ENCODE data around the gene ATP6V1B1. TPM values are rescaled to one million over a fixed set of nuclear protein-coding genes. Genes with fewer than 3 reads are reported as not detected.

Gene ATP6V1B1
- total and polyA plus RNA-seq, 5 experiments from 2014 or later = not detected

- no peak for ATAC-seq
- peak overlapping the region in 1 of 10 donors; percentile 75 for H3K27ac Mint-ChIP-seq
- no peak overlapping the region for H3K4me3 Mint-ChIP-seq
- peaks cover 10 to 22% (median 15%) of the 10 kb centered on the region in 4 donors for H3K4me1 Mint-ChIP-seq
- H3K27me3 Mint-ChIP-seq = peaks cover 29 to 68% (median 49%) of the 10 kb centered on the region in 5 donors
- peak in 2 of 10 donors; percentile 14 to 63 for DNase-seq
- no peaks in the 10 kb centered on the region for H3K9me3 Mint-ChIP-seq
- POLR2A ChIA-PET = no interaction called here
- peaks cover 0 to 2% (median 0%) of the 10 kb centered on the region in 3 donors for H3K36me3 Mint-ChIP-seq
Observed at GRCh38 chr2:70960833-70961647, 25.3 kb downstream of the ATP6V1B1 start.

- no peak for ATAC-seq
Observed at GRCh38 chr2:70961648-70961994, 25.9 kb downstream of the ATP6V1B1 start.

GRCh38 chr2:70962211-70962884, 26.6 kb downstream of the ATP6V1B1 start:
- H3K27me3 Mint-ChIP-seq = peaks cover 29 to 67% (median 42%) of the 10 kb centered on the region in 5 donors
- H3K27ac Mint-ChIP-seq = peak overlapping the region in 1 of 10 donors; percentile 75
- H3K36me3 Mint-ChIP-seq = peaks cover 0 to 2% (median 0%) of the 10 kb centered on the region in 3 donors
- DNase-seq (peak in 1 of 10 donors; percentile 13), ATAC-seq (no peak)
- peaks cover 10 to 22% (median 15%) of the 10 kb centered on the region in 4 donors for H3K4me1 Mint-ChIP-seq
- H3K4me3 Mint-ChIP-seq = no peak overlapping the region
- POLR2A ChIA-PET = no interaction called here
- no peaks in the 10 kb centered on the region for H3K9me3 Mint-ChIP-seq

More at GRCh38 chr2:70961648-70961994, 25.9 kb downstream of the ATP6V1B1 start:
- Mint-ChIP-seq H3K4me1 (peaks cover 10 to 22% (median 15%) of the 10 kb centered on the region in 4 donors), H3K4me3 (no peak overlapping the region), H3K9me3 (no peaks in the 10 kb centered on the region), H3K36me3 (peaks cover 0 to 2% (median 0%) of the 10 kb centered on the region in 3 donors), H3K27ac (peak overlapping the region in 1 of 10 donors; percentile 12), H3K27me3 (peaks cover 29 to 68% (median 46%) of the 10 kb centered on the region in 5 donors)
- DNase-seq = no peak
- POLR2A ChIA-PET = no interaction called here

DNA sequence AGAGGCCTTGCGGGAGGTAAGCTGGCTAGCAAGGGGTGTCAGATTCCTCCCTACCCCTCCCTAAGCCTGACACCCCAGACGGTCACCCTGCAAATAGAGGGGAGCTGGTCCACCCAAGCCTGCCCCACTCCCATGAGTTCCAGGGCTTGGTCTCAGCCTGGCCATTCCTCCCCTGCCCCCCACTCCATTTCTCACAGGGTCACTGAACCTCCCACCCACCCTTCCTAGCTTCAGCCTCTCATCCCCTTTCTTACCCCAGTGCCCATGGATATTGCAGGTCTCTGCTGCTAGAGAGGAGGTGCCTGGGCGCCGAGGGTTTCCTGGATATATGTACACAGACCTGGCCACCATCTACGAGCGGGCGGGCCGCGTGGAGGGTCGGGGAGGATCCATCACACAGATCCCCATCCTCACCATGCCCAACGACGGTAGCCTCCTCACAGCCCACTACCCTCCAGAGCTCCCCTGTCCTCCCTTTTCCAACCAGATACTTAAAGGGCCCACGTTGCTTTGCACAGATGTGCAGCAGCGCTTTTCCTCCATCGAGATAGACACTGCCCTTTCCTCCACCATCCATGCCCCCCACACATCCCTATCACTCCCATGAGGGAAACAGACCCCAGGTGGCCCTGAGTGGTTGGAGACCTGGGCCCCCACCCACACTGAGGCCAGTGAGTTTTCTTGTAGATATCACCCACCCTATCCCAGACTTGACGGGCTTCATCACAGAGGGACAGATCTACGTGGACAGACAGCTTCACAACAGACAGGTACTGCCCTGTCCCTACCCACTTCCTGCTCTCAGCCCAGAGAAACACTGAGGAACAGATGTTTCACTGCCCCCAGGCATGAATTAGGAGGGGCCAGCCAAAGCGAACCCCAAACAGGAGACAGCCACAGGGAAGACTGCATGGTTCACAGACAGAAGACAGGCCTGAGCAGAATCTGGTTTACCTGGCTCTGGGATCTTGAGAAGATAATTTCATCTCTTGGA, 27.5 kb downstream of the ATP6V1B1 start:
- DNase-seq (peak in 1 of 10 donors; percentile 38), ATAC-seq (no peak)
- Mint-ChIP-seq H3K27me3 (peaks cover 23 to 59% (median 37%) of the 10 kb centered on the region in 5 donors), H3K9me3 (no peaks in the 10 kb centered on the region), H3K4me1 (peaks cover 7 to 21% (median 11%) of the 10 kb centered on the region in 4 donors), H3K36me3 (peaks cover 0 to 2% (median 0%) of the 10 kb centered on the region in 3 donors), H3K27ac (no peak overlapping the region), H3K4me3 (peak overlapping the region in 4 of 10 donors; percentile 15 to 45 (median 24))
- POLR2A ChIA-PET = interaction anchor here (2.0 kb wide), 1 partner anchor 16 kb away, joined by 6 read pairs; the partner anchor contains the start of gene ANKRD53

DNA sequence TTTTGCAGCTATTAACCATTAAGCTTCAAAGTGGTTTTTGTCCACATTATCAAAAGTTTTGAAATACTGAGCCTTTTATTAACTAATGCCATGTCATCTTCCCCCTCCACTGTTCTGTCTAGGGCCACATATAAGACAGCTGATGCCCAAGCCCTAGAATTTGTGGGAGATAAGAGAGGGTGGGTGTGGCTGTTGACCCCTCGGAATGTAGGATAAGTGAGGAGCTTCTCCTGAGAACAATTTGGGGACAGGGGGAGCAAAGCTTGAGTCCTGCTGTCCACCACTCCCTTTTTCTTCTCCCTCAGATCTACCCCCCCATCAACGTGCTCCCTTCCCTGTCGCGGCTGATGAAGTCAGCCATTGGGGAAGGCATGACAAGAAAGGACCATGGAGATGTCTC, 28.4 kb downstream of the ATP6V1B1 start:
- peaks cover 4 to 11% (median 6%) of the 10 kb centered on the region in 4 donors for H3K4me1 Mint-ChIP-seq
- ATAC-seq = no peak
- peak in 1 of 10 donors; percentile 50 for DNase-seq
- peaks cover 0 to 2% (median 0%) of the 10 kb centered on the region in 3 donors for H3K36me3 Mint-ChIP-seq
- H3K27me3 Mint-ChIP-seq = peaks cover 22 to 49% (median 31%) of the 10 kb centered on the region in 5 donors
- H3K4me3 Mint-ChIP-seq = peak overlapping the region in 1 of 10 donors; percentile 33
- H3K27ac Mint-ChIP-seq = no peak overlapping the region
- no peaks in the 10 kb centered on the region for H3K9me3 Mint-ChIP-seq
- POLR2A ChIA-PET = interaction anchor here (0.9 to 2.0 kb wide), 2 partner anchors 10 to 15 kb away, joined by 3 to 6 read pairs; partner anchors contain the start of gene ANKRD53

DNA sequence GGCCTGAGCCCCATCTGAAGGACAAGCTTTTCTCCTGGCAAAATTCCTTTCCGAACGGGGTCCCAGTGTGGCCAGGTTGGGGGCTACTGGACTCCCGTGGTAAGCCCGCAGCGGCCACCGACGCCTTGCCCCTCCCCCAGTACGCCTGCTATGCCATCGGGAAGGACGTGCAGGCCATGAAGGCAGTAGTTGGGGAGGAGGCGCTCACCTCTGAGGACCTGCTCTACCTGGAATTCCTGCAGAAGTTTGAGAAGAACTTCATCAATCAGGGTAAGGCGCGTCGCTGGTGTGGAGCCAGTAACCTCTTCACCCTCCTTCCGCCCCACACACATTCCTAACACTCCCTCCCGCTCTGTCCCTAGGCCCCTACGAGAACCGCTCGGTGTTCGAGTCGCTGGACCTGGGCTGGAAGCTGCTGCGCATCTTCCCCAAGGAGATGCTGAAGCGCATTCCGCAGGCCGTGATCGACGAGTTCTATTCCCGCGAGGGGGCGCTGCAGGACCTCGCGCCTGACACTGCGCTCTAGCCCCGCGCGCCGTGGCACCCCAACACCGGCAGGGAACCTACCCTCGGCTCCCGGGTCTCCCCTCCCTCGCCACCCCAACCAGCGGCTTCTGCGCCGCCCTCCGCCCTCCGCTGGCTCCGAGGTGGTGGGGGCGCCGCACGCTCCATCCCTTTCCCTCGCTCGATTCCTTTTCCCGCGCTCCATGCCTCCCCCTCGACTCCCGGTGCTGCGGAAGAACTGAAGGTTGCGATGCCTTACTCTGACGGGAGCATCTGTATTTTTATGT, 29.1 kb downstream of the ATP6V1B1 start:
- DNase-seq (peak; percentile 71 to 88 (median 82)), ATAC-seq (peak; percentile 98 to 100)
- POLR2A ChIA-PET = interaction anchor here (0.7 to 2.0 kb wide), 5 partner anchors 9 to 103 kb away, joined by 3 to 6 read pairs (median 4); partner anchors contain the start of gene ANKRD53
- Mint-ChIP-seq H3K27me3 (peaks cover 19 to 44% (median 29%) of the 10 kb centered on the region in 5 donors), H3K4me1 (peaks cover 4 to 10% (median 5%) of the 10 kb centered on the region in 4 donors), H3K36me3 (peaks cover 0 to 2% (median 0%) of the 10 kb centered on the region in 3 donors), H3K9me3 (no peaks in the 10 kb centered on the region), H3K4me3 (peak overlapping the region; percentile 82 to 93 (median 87)), H3K27ac (peak overlapping the region in 6 of 10 donors; percentile 22 to 81 (median 38))

GRCh38 chr2:70965506-70965905, 29.8 kb downstream of the ATP6V1B1 start:
- peak in 2 of 10 donors; percentile 13 to 52 for DNase-seq
- peak overlapping the region; percentile 82 to 93 (median 87) for H3K4me3 Mint-ChIP-seq
- peaks cover 21 to 41% (median 32%) of the 10 kb centered on the region in 5 donors for H3K27me3 Mint-ChIP-seq
- no peaks in the 10 kb centered on the region for H3K9me3 Mint-ChIP-seq
- peaks cover 4 to 10% (median 5%) of the 10 kb centered on the region in 4 donors for H3K4me1 Mint-ChIP-seq
- H3K36me3 Mint-ChIP-seq = peaks cover 0 to 2% (median 0%) of the 10 kb centered on the region in 3 donors
- H3K27ac Mint-ChIP-seq = peak overlapping the region in 1 of 10 donors; percentile 64
- ATAC-seq = no peak
- POLR2A ChIA-PET = interaction anchor here (0.7 to 2.0 kb wide), 4 partner anchors 11 to 102 kb away, joined by 3 to 6 read pairs (median 4); partner anchors contain the start of gene ANKRD53

DNA sequence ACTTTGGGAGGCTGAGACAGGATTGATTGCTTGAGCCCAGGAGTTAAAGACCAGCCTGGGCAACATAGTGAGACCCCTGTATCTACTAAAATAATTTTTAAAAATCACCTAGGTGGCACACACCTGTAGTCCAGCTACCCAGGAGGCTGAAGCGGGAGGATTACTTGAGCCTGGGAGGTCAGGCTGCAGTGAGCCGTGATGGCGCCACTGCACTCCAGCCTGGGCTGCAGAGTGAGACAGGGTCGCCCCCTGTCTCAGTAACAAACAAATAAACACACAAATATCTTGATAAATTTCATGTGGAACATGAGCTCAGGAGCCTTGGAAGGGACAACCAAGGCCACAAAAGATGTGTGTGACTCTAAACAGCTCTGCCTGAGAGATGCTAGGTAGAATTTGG, 31.0 kb downstream of the ATP6V1B1 start:
- DNase-seq (no peak), ATAC-seq (no peak)
- peaks cover 15 to 34% (median 24%) of the 10 kb centered on the region in 5 donors for H3K27me3 Mint-ChIP-seq
- H3K9me3 Mint-ChIP-seq = no peaks in the 10 kb centered on the region
- peak overlapping the region in 1 of 10 donors; percentile 59 for H3K4me3 Mint-ChIP-seq
- peaks cover 4 to 10% (median 5%) of the 10 kb centered on the region in 4 donors for H3K4me1 Mint-ChIP-seq
- H3K27ac Mint-ChIP-seq = peak overlapping the region in 1 of 10 donors; percentile 59
- POLR2A ChIA-PET = interaction anchor here (0.7 to 1.8 kb wide), 2 partner anchors 10 to 101 kb away, joined by 4 read pairs; no protein-coding TSS in a partner anchor
- H3K36me3 Mint-ChIP-seq = peaks cover 0 to 2% (median 0%) of the 10 kb centered on the region in 3 donors

- Mint-ChIP-seq H3K4me3 (no peak overlapping the region), H3K36me3 (no peaks in the 10 kb centered on the region), H3K9me3 (no peaks in the 10 kb centered on the region), H3K27ac (peak overlapping the region in 1 of 10 donors; percentile 5), H3K27me3 (peaks cover 10 to 36% (median 19%) of the 10 kb centered on the region in 5 donors), H3K4me1 (peaks cover 4 to 10% (median 5%) of the 10 kb centered on the region in 4 donors)
- POLR2A ChIA-PET = no interaction called here
- DNase-seq (no peak), ATAC-seq (no peak)
Observed at GRCh38 chr2:70967189-70967588, 31.5 kb downstream of the ATP6V1B1 start.

GRCh38 chr2:70974592-70974991, 38.9 kb downstream of the ATP6V1B1 start:
- POLR2A ChIA-PET = interaction anchor here (1.5 kb wide), 1 partner anchor 10 kb away, joined by 3 read pairs; no protein-coding TSS in a partner anchor
- no peak for DNase-seq
- H3K9me3 Mint-ChIP-seq = no peaks in the 10 kb centered on the region

More at GRCh38 chr2:70974592-70974991, 38.9 kb downstream of the ATP6V1B1 start:
- Mint-ChIP-seq H3K4me3 (no peak overlapping the region), H3K27me3 (peaks cover 0 to 19% (median 2%) of the 10 kb centered on the region in 5 donors), H3K4me1 (peaks cover 9 to 22% (median 18%) of the 10 kb centered on the region in 4 donors), H3K27ac (peak overlapping the region in 2 of 10 donors; percentile 5 to 19), H3K36me3 (peaks cover 0 to 2% (median 0%) of the 10 kb centered on the region in 3 donors)
- ATAC-seq = no peak
